GM18511 (cell line): ENCODE measurements around the gene XK.
"Not testable (repeated sequence)": the region's sequence is repeated elsewhere in the genome, so short reads cannot be mapped to it uniquely, and the experiment has no call there.

Source experiments
- ATAC-seq: cut with Tn5 transposase; IDR thresholded peaks from one replicate; pipeline ENCODE4 v1.9.1; 2021; ENCODE audit warnings: mild to moderate bottlenecking, moderate library complexity; ENCODE audit not compliant: unreplicated experiment

XK gene

GRCh38 chrX:37752281-37752680 is 66.7 kb downstream of the XK start:
- no peak for ATAC-seq

DNA sequence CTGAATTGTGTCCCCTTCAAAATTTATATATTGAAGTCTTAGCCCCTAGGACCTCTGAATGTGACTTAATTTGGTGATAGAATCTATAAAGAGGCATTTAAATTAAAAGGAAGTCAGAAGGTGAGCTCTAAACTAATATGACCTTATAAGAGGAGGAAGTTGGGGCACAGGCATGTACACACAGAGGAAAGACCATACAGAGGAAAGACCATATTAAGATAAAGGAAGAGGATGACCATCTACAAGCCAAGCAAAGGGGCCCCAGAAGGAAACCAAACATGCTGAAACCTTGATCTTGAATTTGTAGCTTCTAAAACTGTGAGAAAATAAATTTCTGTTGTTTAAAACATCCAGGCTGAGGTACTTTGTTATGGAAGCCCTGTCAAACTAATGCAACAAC is 67.3 kb downstream of the XK start:
- no peak for ATAC-seq

DNA sequence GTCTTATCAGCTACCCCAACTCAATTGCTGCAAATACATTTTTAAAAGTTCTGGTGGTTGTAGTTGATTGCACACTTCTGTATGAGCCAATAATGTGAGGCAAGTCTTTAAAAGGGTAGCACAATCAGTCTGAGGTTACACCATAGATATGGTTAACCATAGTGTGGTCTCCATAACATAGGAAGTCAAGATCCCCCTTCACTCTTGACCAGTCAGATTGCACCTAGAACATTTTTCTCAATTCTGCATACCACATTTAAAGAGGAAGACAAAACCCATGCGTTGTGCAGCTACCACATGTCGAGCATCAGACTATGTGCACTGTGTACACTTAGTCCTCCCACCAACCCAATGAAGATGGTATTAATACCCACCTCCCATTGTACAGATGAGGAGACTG is 67.8 kb downstream of the XK start:
- ATAC-seq = no peak

GRCh38 chrX:37754516-37754915 is 68.9 kb downstream of the XK start:
- ATAC-seq = peak; percentile 26

- ATAC-seq = peak; percentile 96
These were observed 69.4 kb downstream of the XK start for GRCh38 chrX:37755025-37755424.

GRCh38 chrX:37757082-37757481 is 71.5 kb downstream of the XK start:
- no peak for ATAC-seq

DNA sequence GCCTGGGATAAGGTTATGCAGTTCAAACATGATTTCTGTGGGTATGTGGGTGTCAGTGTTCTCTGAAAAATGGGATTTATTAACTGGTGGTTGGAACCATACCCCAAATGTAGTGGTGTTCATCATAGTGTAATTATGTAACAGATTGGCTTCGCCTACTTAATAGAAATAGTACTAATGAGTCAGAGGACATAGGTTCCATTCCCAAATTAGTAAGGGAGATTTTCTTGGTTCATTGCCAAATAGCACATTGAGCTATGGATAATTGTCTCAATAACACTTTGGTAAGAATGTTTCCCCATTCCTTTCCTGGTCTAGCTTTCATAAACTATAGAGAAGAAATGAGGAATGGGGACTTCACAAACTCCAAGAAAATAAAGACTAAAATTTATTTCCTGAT is 73.8 kb downstream of the XK start:
- no peak for ATAC-seq

- no peak for ATAC-seq
These were observed 74.4 kb downstream of the XK start for GRCh38 chrX:37759878-37760418.

DNA sequence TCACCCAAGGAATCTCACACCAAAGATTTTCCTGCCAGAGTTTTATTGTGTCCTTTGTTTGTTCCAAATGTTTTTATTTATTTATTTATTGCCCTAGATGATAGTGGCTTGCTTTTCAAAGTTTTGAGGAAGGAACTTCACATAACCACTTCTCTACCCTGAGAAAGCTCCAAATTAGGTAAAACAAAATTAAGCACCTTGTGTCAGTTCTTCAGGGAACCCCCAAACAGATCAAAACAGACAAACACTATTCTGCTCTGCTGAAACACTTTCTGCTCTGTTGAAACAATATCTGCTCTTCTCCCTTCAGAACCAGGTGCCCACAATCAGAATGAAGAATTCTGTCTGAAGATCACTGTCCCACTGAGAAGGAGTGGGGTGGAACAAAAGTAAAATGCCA is 77.8 kb downstream of the XK start:
- no peak for ATAC-seq

DNA sequence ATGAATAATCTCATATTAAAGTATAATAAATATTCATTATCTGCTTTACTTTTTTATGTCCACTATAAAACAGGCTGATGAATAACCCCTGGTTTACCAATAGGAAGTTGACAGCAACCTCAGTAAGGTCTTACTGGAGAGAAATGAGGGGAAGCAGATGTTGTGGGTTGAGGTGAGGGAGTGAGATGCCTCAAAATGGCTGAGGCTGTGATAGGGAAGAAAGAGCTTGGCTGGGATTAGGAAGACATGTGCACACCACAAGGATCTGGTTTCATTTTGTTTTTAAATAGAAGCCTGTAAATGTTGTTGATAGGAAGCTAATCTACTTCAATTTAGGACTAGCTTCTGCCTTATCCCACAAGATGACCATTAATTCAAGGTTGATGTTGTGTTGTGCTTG is 79.9 kb downstream of the XK start:
- ATAC-seq = no peak

- no peak for ATAC-seq
These were observed 81.8 kb downstream of the XK start for GRCh38 chrX:37767430-37767829.

DNA sequence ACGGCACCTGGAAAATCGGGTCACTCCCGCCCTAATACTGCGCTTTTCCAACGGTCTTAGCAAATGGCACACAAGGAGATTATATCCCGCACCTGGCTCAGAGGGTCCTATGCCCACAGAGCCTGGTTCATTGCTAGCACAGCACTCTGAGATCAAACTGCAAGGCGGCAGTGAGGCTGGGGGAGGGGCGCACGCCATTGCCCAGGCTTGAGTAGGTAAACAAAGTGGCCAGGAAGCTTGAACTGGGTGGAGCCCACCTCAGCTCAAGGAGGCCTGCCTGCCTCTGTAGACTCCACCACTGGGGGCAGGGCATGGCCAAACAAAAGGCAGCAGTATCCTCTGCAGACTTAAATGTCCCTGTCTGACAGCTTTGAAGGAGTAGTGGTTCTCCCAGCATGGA is 83.3 kb downstream of the XK start:
- ATAC-seq = not testable (repeated sequence)

DNA sequence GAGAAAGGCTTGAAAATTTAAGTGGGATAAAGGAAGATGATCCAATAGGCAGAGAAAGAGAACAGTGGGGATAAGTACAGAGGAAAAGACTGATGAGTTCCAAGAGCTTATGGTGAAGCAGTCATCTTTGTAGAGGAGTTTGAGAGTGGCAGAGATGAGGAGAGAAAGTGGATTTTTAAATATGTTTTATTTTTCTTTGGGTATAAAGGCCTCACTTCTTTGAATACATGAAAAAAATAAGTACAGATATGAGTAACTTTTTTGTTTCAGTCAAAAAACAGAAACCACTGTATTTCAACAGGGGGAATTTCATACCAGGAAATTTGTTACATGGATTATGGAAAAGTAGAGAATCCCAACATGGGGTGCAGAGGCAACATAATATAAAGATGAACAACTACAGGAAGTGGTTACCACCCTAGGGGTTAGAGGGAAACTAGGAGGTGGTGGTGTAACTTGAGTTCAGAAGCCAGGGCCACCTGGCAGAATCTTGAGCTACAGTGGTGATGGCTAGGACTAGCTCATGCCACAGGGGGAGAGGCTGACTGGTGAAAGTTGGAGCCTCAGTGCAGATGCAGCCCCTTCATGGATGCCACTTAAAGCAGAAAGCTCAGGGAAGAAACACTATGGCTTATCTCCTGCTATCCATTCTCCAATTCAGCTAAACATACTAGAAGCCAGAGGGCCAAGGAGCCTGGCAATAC is 90.8 kb downstream of the XK start:
- ATAC-seq = peak; percentile 81

DNA sequence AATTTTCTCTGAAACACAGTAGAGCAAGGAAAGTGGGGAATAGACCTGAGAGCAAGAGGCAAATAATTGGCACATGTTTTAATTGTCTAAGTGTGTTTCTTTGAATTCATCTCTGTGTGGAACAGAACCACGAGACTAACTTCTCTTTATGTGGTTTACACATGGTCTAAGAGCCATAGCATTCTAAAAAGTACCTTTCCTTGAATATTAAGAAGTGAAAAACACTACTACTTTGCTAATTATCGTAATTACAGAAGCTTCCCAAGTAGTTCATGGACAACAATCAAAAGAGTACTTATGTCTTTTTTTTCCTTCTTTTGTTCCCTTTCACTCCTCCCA is 91.4 kb downstream of the XK start:
- peak; percentile 34 for ATAC-seq

GRCh38 chrX:37779857-37780256 is 94.3 kb downstream of the XK start, which contains the start of gene CYBB:
Gene CYBB, plus strand, starts transcription at chrX:37780059. Its CDS starts 19 bp downstream, at chrX:37780078.
- no peak for ATAC-seq

- ATAC-seq = peak; percentile 8
These were observed 95.5 kb downstream of the XK start for GRCh38 chrX:37781081-37781480.
